Thymus (tissue), 14 donors: ENCODE measurements around the gene SMPDL3A. TPM values are rescaled to one million over a fixed set of nuclear protein-coding genes. Genes with fewer than 3 reads are reported as not detected.
A peak's percentile ranks its signal among the peaks of the same experiment; 100 is the strongest.
"Not testable (repeated sequence)": the region's sequence is repeated elsewhere in the genome, so short reads cannot be mapped to it uniquely, and the experiment has no call there.

Source experiments
- DNase-seq, 9 donors: peaks; one replicate each; pipeline ENCODE4 v3.0.0-alpha.2; 2013; ENCODE audit warnings: low spot score in 9 of 9, low read depth in 6 of 9, missing footprints in 1 of 9
- H3K27ac ChIP-seq, 2 donors: one replicate each; pipeline ENCODE4 v1.5.1; 2013; ENCODE audit warnings: control low read depth in 1 of 2, low read depth in 1 of 2, low read length in 1 of 2, mild to moderate bottlenecking in 1 of 2, moderate library complexity in 1 of 2
- H3K27me3 ChIP-seq, 2 donors: one replicate each; pipeline ENCODE4 v1.5.1; 2013; ENCODE audit warnings: low read length in 1 of 2; ENCODE audit not compliant: control insufficient read depth in 2 of 2, insufficient read depth in 1 of 2
- H3K36me3 ChIP-seq, 2 donors: one replicate each; pipeline ENCODE4 v1.5.1; 2013; ENCODE audit warnings: low read length in 1 of 2, mild to moderate bottlenecking in 1 of 2, moderate library complexity in 1 of 2; ENCODE audit not compliant: control insufficient read depth in 2 of 2, insufficient read depth in 2 of 2
- H3K4me1 ChIP-seq, 2 donors: one replicate each; pipeline ENCODE4 v1.5.1; 2013; ENCODE audit warnings: low read length in 2 of 2; ENCODE audit not compliant: control insufficient read depth in 2 of 2, insufficient read depth in 2 of 2
- H3K4me3 ChIP-seq, 2 donors: one replicate each; pipeline ENCODE4 v1.5.1; 2013; ENCODE audit warnings: low read length in 2 of 2, control low read depth in 1 of 2, mild to moderate bottlenecking in 1 of 2
- H3K9me3 ChIP-seq, 2 donors: one replicate each; pipeline ENCODE4 v1.5.1; 2013; ENCODE audit warnings: low read length in 1 of 2, mild to moderate bottlenecking in 1 of 2; ENCODE audit not compliant: control insufficient read depth in 2 of 2, insufficient read depth in 1 of 2
- WGBS: extraction: QIAGEN DNeasy Blood & Tissue Kit; methylation state at CpG from one replicate; pipeline ENCODE4 v1.1.7; 2013; 5-methylcytosine and 5-hydroxymethylcytosine counted together
- long read RNA-seq, 10 donors: transcript quantifications; one replicate each; lab custom pipeline, GENCODE V29; 2026
- polyA plus RNA-seq: library from polyadenylated mRNA; stranded (reverse); fragments of 200-250 nt; gene quantifications from one replicate; pipeline ENCODE4 v1.2.3, GENCODE V29; 2013
- total RNA-seq: library from RNA; stranded (reverse); fragments of 120-200 nt; gene quantifications from one replicate; pipeline ENCODE4 v1.2.4, GENCODE V29; 2013
- donor health status: healthy.

The SMPDL3A gene, protein sequence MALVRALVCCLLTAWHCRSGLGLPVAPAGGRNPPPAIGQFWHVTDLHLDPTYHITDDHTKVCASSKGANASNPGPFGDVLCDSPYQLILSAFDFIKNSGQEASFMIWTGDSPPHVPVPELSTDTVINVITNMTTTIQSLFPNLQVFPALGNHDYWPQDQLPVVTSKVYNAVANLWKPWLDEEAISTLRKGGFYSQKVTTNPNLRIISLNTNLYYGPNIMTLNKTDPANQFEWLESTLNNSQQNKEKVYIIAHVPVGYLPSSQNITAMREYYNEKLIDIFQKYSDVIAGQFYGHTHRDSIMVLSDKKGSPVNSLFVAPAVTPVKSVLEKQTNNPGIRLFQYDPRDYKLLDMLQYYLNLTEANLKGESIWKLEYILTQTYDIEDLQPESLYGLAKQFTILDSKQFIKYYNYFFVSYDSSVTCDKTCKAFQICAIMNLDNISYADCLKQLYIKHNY
- 10.2 TPM for total RNA-seq
- 23.0 TPM for polyA plus RNA-seq
- long read RNA-seq, donor 1, partial matches to known transcripts, result 0 of 2 reads
- long read RNA-seq, donor 1, other reads (novel, unspliced or antisense), result 0 of 2 reads
- long read RNA-seq, donor 2, result 0 reads
- long read RNA-seq, donor 3, partial matches to known transcripts, result 0 of 3 reads
- long read RNA-seq, donor 3, other reads (novel, unspliced or antisense), result 0 of 3 reads
- long read RNA-seq, donor 4, partial matches to known transcripts, result 0 of 1 reads
- long read RNA-seq, donor 4, other reads (novel, unspliced or antisense), result 0 of 1 reads
- long read RNA-seq, donor 5, partial matches to known transcripts, result 0 of 6 reads
- long read RNA-seq, donor 5, other reads (novel, unspliced or antisense), result 0 of 6 reads
- long read RNA-seq, donor 6, partial matches to known transcripts, result 0 of 1 reads
- long read RNA-seq, donor 6, other reads (novel, unspliced or antisense), result 0 of 1 reads
- long read RNA-seq, donor 7, partial matches to known transcripts, result 0 of 1 reads
- long read RNA-seq, donor 7, other reads (novel, unspliced or antisense), result 0 of 1 reads
- long read RNA-seq, donor 8, partial matches to known transcripts, result 0 of 2 reads
- long read RNA-seq, donor 8, other reads (novel, unspliced or antisense), result 0 of 2 reads
- long read RNA-seq, donor 9, partial matches to known transcripts, result 7 of 9 reads
- long read RNA-seq, donor 9, other reads (novel, unspliced or antisense), result 0 of 9 reads
- long read RNA-seq, donor 10, partial matches to known transcripts, result 0 of 4 reads
- long read RNA-seq, donor 10, other reads (novel, unspliced or antisense), result 0 of 4 reads

- DNase-seq, result peak in 2 of 9 donors; percentile 3 to 18
- H3K4me3 ChIP-seq, result peak within 1 kb of the TSS; percentile 35 to 40
- H3K36me3 ChIP-seq, result no peaks in the 10 kb centered on the region
- WGBS, result under 1% methylated on average over 71 of the region's 71 CpGs
- peak within 1 kb of the TSS; percentile 69 to 86 for H3K27ac ChIP-seq
- peaks cover 0 to 2% of the 10 kb centered on the region in 2 donors for H3K4me1 ChIP-seq
- peaks cover 22 to 54% of the 10 kb centered on the region in 2 donors for H3K27me3 ChIP-seq
- no peaks in the 10 kb centered on the region for H3K9me3 ChIP-seq
Observed at GRCh38 chr6:122789182-122790027, at the start of gene SMPDL3A. TSS of gene SMPDL3A (plus strand) at chr6:122789258. CDS start at chr6:122789347, 89 bp downstream.

DNA sequence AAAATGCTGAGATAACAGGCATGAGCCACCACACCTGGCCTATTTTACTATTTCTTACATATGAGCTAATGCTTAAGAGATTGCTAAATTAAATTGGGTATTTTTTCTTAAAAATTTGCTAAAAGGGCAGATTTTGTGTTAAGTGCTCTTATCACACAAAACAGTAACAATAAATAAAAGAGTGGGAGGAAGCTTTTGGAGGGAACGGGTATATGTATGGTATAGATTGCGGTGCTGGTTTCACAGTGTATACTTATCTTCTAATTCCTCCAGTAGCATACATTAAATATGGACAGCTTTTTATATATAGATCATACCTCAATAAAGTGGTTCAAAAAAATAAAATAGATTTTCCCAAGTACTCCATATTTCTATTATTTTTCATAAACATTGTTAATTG lies 49.0 kb upstream of the SMPDL3A start:
- H3K4me1 ChIP-seq, result no peaks in the 10 kb centered on the region
- no peak overlapping the region for H3K4me3 ChIP-seq
- no peaks in the 10 kb centered on the region for H3K9me3 ChIP-seq
- no peak for DNase-seq
- H3K36me3 ChIP-seq, result no peaks in the 10 kb centered on the region
- WGBS, result 98% methylated on average over 2 of the region's 2 CpGs
- no peaks in the 10 kb centered on the region for H3K27me3 ChIP-seq
- H3K27ac ChIP-seq, result no peak overlapping the region

- Histone ChIP-seq H3K27me3 (no peaks in the 10 kb centered on the region), H3K4me1 (no peaks in the 10 kb centered on the region), H3K36me3 (no peaks in the 10 kb centered on the region), H3K4me3 (no peak overlapping the region), H3K27ac (no peak overlapping the region), H3K9me3 (no peaks in the 10 kb centered on the region)
- DNase-seq, result no peak
- WGBS, result 93% methylated on average over 2 of the region's 2 CpGs
Observed at GRCh38 chr6:122740936-122741335, 48.1 kb upstream of the SMPDL3A start.

- H3K4me1 ChIP-seq, H3K9me3 ChIP-seq, H3K4me3 ChIP-seq, H3K27me3 ChIP-seq, H3K27ac ChIP-seq, H3K36me3 ChIP-seq, DNase-seq: not testable (repeated sequence)
- 43% methylated on average over 8 of the region's 8 CpGs for WGBS
Observed at GRCh38 chr6:122744247-122744646, 44.8 kb upstream of the SMPDL3A start.

DNA sequence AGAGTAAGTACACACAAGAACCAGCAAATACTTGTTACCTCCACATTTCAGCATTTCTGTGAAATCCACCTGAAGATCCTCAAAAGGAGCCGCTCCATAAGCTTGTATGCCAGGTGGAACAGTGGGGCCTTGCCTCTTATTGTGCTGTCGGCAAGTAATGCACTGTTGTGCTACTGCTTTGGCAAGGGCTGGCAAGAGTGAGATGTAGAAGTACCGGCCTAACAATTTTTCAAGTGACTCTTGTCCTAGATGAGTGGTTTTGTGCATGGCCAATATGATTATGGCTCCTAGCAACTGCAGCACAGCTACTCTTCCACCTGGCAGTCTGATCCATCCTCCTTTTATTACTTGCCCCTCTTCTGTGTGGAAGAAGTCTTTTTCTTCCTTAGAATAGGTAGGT lies 44.2 kb upstream of the SMPDL3A start:
- not testable (repeated sequence) for H3K27ac ChIP-seq, H3K4me1 ChIP-seq, H3K4me3 ChIP-seq, DNase-seq, H3K9me3 ChIP-seq, H3K27me3 ChIP-seq, H3K36me3 ChIP-seq
- 96% methylated on average over 3 of the region's 3 CpGs for WGBS

GRCh38 chr6:122746688-122747087 lies 42.4 kb upstream of the SMPDL3A start:
- no peak overlapping the region for H3K27ac ChIP-seq
- no peaks in the 10 kb centered on the region for H3K9me3 ChIP-seq
- DNase-seq, result no peak
- H3K36me3 ChIP-seq, result no peaks in the 10 kb centered on the region
- H3K27me3 ChIP-seq, result no peaks in the 10 kb centered on the region
- H3K4me3 ChIP-seq, result no peak overlapping the region
- peaks cover 0 to 2% of the 10 kb centered on the region in 2 donors for H3K4me1 ChIP-seq
- 93% methylated on average over 9 of the region's 9 CpGs for WGBS

DNA sequence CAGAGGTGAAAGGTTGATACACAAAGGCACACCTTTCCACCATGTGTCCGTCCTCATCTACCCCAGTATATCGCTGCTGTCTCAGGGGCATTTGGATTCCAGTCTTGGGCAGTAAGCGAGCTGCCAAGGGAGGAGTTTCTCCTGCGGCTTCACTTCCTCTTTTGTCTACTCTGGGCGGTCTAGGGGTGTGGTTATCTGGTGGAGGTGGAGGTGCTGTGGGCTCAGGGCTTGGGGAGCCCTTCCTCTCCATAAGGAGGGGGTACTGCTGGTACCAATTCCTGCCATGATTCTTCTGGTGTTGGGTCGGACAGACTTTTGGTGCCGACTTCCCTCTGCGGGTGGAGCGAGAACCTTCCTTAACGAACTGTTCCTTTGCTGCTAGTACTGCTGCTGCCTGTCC lies 41.5 kb upstream of the SMPDL3A start:
- no peak for DNase-seq
- no peaks in the 10 kb centered on the region for H3K27me3 ChIP-seq
- H3K27ac ChIP-seq, result no peak overlapping the region
- H3K9me3 ChIP-seq, result no peaks in the 10 kb centered on the region
- peaks cover 0 to 4% of the 10 kb centered on the region in 2 donors for H3K4me1 ChIP-seq
- H3K4me3 ChIP-seq, result no peak overlapping the region
- no peaks in the 10 kb centered on the region for H3K36me3 ChIP-seq
- 71% methylated on average over 10 of the region's 10 CpGs for WGBS

DNA sequence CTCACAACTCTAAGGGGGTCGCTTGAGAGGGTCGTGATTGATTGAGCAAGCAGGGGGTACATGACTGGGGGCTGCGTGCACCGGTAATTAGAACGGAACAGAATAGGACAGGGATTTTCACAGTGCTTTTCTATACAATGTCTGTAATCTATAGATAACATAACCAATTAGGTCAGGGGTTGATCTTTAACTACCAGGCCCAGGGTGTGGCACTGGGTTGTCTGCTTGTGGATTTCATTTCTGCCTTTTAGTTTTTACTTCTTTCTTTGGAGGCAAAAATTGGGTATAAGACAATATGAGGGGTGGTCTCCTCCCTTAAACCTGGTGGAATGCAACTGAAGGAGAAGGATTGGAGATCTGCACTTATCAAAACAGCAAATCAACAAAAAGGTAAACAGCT lies 40.1 kb upstream of the SMPDL3A start:
- H3K27me3 ChIP-seq, H3K36me3 ChIP-seq, H3K4me1 ChIP-seq, H3K4me3 ChIP-seq, DNase-seq, H3K9me3 ChIP-seq, H3K27ac ChIP-seq: not testable (repeated sequence)
- WGBS, result 83% methylated on average over 5 of the region's 5 CpGs
